GM12864 (cell line): ENCODE results near the gene CELSR1.

Experiments used
- DNase-seq: peaks from one replicate; pipeline ENCODE4 v3.0.0-alpha.2; 2011; ENCODE audit warnings: low read depth
- H3K4me3 ChIP-seq: 2 replicates; pipeline ENCODE4 v1.5.1; 2011; ENCODE audit warnings: mild to moderate bottlenecking, low read depth, low read length, control low read depth
- TF ChIP-seq, protein P1 (sequence below): IDR thresholded peaks from 2 replicates; pipeline ENCODE4 v1.5.1; 2011; ENCODE audit warnings: low read depth, mild to moderate bottlenecking, moderate library complexity, low read length, control low read depth, inconsistent platforms; ENCODE audit errors: missing control alignments

CELSR1 gene

DNA sequence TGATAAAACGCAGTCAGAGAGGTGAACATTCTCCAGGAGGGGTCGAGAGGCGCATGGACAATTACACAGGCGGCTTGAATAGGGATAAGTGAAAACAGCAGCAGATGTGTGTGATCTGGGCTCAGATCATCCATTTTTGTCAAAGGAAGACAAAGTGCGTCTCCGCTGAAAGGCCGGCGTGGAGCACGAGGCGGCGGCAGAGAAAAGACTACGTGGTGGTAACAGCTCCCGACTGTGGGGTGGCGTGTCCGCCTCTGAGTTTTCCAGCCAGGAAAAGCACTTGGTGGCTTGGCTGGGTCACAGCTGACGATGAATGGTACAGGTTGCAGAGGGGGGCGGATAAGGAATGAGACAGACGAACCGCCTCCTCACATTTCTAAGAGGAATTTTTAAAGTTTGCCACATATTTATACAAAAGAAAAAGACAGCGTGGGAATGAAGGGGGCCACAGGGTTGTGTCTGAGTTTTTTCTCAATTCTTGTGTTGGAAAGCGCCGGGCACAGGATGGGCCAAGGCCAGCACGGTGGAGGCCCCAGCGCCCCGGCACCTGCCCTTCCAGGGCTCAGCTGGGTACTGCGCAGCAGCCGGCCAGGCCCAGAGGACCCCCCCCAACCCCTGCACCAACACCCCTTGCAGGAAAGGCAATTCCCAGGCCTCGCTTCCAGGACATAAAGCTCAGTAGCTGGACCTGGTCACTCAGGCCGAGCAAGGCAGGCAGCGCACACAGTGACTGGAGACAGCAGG lies 121.5 kb downstream of the CELSR1 start:
- no peak overlapping the region for H3K4me3 ChIP-seq
- no peak for DNase-seq
- TF ChIP-seq, protein P1, sequence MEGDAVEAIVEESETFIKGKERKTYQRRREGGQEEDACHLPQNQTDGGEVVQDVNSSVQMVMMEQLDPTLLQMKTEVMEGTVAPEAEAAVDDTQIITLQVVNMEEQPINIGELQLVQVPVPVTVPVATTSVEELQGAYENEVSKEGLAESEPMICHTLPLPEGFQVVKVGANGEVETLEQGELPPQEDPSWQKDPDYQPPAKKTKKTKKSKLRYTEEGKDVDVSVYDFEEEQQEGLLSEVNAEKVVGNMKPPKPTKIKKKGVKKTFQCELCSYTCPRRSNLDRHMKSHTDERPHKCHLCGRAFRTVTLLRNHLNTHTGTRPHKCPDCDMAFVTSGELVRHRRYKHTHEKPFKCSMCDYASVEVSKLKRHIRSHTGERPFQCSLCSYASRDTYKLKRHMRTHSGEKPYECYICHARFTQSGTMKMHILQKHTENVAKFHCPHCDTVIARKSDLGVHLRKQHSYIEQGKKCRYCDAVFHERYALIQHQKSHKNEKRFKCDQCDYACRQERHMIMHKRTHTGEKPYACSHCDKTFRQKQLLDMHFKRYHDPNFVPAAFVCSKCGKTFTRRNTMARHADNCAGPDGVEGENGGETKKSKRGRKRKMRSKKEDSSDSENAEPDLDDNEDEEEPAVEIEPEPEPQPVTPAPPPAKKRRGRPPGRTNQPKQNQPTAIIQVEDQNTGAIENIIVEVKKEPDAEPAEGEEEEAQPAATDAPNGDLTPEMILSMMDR: no peak

DNA sequence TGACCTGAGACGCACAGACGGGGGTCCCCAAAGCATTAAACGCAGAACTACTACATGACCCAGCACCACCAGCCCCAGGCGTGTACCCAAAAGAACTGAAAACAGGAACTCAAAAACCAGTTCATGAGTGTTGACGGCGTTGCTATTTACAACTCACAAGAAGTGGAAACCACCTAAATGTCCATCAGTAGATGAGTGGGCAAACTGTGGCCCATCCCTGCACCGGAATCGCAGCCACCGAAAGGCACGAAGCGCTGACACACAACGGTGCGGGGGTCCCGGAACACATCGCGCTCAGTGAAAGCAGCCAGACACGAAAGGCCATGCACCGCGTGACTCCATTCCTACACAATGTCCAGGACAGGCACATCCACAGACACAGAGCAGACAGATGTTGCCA lies 122.7 kb downstream of the CELSR1 start:
- no peak for DNase-seq
- no peak overlapping the region for H3K4me3 ChIP-seq
- TF ChIP-seq, protein P1: no peak

DNA sequence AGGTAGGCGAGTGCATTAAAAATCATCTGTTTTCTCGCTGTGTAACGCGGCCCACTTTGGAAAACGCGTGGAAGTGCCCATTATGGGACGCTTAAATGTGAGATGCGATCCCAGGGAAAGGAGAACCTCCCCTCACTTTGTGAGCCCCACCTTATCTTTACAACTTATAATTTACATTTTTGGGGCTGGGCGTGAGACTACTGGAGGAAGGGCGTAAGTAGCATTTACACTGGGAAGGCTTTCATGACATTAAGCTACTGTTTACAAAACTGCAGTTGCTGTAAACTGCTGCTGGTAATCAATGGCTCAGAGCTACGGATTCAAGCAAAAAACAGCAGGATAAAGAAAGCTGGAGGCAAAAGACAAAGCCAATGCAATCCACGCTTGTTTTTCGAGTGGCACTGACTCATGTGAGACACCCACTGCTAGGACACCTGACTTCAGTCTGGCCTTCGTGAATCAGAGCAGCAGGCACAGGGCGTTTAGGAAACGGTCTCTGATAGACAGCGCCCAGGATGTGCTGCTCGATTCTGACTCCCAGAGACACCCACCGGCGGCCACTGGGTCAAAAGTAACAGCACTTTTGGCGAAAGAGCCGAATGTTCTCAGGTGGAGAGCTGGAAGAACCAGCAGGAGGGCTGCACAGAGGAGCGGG lies 123.6 kb downstream of the CELSR1 start:
- DNase-seq: no peak
- TF ChIP-seq, protein P1: no peak
- no peak overlapping the region for H3K4me3 ChIP-seq

DNA sequence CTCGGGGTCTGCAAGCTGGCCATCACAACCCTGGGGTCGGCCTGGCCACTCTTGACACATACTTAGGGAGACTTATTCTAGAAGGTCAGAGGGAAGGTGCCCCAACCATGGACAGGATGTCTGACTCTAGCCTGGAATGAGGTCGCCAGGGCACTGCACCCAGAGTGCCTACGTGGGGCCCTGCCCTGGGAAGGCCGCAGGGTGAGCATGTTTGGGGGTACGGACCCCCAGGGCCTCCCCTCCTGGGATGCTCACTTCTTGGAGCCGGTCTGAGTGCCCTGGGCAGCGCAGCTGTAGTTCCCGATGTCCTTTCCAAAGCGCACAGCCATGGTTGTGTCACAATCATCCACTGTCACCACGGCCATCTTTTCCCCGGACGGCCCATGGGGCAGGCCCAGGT lies 126.1 kb downstream of the CELSR1 start:
- TF ChIP-seq, protein P1: no peak
- DNase-seq: no peak
- no peak overlapping the region for H3K4me3 ChIP-seq

DNA sequence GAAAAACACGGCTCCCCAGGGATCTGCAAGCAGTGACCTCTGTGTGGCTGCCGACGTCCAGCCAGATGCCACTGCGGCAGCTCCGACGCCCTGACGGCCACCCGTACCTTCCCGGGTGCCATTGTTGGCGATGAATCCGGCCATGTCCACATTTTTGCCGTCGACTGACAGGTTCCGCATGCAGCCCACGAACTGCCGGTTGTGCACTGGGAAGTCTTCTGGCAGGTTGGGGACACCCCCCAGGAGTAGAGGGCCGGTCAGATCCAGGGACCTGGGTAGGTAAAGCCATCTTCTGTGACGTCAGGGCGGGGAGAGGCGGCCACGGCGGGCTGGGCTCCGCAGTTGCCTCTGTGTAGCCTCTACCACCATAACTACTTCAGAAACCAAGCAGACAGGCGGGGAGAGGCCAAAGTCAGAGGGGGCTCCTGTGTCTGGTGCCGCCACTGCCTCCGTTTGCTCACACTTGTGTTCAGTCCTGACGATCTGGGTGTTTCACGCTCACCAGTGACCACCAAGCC lies 127.1 kb downstream of the CELSR1 start:
- DNase-seq: no peak
- H3K4me3 ChIP-seq: no peak overlapping the region
- TF ChIP-seq, protein P1: no peak

DNA sequence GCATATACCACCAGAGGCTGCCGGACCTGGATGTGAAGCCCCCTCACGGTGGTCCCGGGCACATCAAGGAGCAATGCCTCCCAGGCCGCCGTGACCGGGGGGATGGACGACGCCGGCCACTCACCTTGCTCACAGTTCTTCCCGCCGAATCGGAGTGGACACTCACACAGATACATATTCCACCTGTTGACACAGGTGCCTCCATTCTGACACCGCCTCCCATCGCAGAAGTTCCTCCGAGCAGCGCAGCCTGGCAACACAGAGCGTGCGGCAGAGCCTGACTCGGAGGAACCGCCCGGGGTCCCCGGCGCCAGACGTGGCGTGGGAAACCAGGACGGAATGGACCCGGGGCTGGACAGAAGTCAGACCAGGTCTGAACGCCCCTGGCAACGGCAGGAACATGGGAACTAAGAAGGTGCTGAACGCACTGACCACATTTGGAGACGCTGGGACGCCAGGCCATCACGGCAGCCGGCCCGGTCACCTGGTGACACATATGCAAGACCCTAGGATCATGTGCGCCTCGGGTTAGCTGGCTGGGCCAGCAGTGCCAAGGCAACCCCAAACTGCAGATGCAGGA lies 127.7 kb downstream of the CELSR1 start:
- no peak for DNase-seq
- TF ChIP-seq, protein P1: no peak

More for the DNA sequence above, 127.7 kb downstream of the CELSR1 start:
- no peak overlapping the region for H3K4me3 ChIP-seq
